H4 (cell line): Measurements from ENCODE around the gene NF2. TPM values are rescaled to one million over a fixed set of nuclear protein-coding genes. Genes with fewer than 3 reads are reported as not detected.
"Not testable (repeated sequence)": the region's sequence is repeated elsewhere in the genome, so short reads cannot be mapped to it uniquely, and the experiment has no call there.

ENCODE experiments used
- DNase-seq: peaks from one replicate; pipeline ENCODE4 v3.0.0-alpha.2; 2015; ENCODE audit warnings: low spot score
- total RNA-seq: library from RNA; depleted of rRNA; stranded (reverse); fragments of >200 nt; shearing (Covaris generic); gene quantifications from 2 replicates; pipeline ENCODE4 v1.2.3, GENCODE V29; 2014

The NF2 gene
- total RNA-seq, 1 experiment from 2014 or later, result 32.4 TPM

DNA sequence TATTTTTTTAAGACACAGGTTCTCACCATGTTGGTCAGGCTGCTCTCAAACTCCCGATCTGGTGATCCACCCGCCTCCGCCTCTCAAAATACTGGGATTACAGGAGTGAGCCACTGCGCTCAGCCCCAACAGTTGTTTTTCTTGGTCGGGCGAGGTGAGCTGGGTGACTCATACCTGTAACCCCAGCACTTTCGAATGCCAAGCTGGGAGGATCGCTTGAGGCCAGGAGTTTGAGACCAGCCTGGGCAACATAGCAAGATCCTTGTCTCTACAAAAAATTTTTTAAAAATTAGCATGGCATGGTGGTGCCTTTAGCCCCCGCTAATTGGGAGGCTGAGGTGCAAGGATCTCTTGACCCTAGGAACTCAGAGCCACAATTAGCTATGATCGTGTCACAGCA, 7.0 kb upstream of the NF2 start:
- DNase-seq, result no peak

DNA sequence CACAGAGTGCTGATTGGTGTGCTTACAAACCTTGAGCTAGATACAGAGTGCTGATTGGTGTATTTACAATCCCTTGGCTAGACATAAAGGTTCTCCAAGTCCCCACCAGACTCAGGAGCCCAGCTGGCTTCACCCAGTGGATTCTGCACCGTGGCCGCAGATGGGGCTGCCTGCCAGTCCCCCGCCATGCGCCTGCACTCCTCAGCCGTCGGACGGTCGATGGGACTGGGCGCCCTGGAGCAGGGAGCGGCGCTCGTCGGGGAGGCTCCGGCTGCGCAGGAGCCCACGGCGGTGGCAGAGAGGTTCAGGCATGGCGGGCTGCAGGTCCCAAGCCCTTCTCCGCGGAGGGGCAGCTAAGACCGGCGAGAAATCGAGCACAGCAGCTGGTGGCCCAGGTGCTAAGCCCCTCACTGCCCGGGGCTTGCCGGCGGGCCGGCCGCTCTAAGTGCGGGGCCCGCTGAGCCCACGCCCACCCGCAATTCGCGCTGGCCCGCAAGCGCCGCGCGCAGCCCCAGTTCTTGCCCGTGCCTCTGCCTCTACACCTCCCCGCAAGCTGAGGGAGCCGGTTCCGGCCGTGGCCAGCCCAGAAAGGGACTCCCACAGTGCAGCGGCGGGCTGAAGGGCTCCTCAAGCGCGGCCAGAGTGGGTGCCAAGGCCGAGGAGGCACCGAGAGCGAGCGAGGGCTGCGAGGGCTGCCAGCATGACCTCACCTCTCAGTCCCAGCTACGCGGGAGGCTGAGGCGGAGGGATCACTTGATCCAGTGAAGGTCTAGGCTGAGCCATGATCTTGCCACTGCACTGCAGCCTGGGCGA, 5.4 kb upstream of the NF2 start:
- not testable (repeated sequence) for DNase-seq

DNA sequence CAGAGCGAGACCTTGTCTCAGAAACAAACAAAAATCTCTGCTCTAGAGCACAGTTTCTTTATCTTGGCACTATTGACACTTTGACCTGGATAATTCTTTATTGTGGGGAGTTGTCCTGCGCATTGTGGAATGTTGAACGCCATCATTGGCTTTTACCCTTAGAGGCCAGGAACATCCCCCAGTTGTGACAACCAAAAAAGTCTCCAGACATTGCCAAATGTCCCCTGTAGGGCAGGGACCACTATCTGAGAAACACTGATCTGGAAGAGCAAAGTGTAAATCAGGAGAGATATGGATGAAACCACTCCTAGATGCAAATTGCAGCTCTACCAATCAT, 4.8 kb upstream of the NF2 start:
- DNase-seq, result no peak

DNA sequence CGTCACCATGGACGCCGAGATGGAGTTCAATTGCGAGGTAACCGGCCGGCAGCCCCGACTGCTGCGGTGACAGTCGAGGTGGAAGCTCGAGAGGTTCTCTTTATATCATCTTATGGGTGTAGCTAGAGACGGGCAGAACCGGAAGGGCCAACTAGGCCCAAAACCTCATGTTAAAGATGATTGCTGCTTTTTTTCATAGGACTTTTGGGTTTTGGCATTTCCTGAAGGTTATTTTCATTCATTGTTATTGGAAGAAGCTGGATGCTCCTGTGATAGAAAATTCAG, 585 bp downstream of the NF2 start:
- no peak for DNase-seq

DNA sequence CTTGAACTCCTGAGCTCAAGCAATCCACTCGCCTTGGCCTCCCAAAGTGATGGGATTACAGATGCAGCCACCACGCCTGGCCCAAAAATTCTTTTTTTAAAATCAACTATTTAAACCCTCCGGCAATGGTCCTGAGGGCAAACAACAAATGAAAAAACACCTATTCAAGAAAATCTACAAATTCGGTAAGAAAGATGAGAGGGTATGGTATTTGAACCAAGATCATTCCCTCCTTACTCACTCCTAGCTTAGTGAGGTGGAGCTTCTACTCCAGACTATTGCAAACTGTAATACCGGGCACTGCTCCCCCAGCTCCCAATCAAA, 2.1 kb downstream of the NF2 start:
- DNase-seq, result no peak

DNA sequence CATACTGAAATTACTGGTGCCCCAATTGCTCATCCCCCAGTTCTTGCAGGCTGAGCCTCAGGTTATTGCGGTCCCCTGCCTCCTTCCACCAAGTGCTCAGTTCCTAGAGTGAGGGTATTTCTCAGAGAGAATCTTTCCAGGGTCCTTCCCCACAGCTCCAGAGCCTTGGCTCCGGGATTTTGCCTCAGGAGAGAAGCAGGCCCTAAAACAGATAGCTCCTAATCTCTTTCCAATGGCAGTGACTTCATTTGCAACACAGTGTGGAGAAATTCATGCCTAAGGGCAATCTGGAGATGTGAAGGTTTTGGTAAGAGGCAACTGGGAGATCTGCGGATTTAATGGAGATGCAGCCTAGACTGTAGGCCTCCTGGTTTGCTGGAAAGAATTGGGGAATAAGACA, 2.9 kb downstream of the NF2 start:
- no peak for DNase-seq

DNA sequence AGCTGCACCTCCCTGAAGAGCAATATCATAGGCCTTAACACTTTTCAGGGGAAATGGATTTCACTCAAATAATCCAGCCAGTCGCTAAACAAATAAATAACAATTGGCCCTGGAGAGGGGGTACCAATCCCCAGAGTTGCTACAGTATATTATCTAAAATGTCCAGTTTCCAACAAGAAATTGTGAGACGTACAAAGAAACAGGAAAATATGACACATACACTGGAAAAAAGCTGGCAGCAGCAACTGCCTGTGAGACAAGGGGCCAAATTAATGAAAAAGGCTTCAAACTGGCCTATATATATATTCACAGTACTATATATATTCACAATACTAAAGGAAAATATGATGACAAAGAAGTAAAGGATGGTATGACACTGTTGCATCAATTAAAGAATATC, 4.0 kb downstream of the NF2 start:
- no peak for DNase-seq

DNA sequence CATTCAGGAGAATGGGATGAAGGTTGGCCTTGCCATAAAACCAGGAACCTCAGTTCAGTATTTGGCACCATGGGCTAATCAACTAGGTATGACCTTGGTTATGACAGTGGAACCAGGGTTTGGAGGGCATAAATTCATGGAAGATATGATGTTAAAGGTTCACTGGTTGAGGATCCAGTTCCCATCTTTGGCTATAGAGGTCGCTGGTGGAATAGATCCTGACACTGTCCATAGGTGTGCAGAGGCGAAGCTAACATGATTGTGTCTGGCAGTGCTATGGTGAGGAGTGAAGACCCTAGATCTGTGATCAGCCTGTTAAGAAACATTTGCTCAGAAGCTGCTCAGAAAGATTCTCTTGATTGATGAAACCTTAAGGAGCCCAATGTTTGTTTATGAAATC, 5.7 kb downstream of the NF2 start:
- DNase-seq, result no peak

DNA sequence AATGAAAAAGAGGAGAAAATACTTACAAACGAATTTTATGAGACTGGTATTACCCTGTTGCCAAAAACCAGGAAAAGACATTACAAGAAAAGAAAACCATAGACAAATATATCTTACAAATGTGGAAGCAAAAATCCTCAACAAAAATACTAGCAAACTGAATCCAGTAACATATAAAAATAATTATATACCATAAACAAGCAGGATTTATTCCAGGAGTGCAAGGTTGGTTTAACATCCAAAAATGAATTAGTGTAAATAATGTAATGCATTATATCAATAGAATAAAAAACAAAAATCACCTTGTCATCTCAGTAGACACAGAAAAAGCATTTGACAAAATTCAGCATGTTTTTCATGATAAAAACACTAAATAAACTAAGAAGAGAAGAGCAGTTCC, 7.3 kb downstream of the NF2 start:
- no peak for DNase-seq

DNA sequence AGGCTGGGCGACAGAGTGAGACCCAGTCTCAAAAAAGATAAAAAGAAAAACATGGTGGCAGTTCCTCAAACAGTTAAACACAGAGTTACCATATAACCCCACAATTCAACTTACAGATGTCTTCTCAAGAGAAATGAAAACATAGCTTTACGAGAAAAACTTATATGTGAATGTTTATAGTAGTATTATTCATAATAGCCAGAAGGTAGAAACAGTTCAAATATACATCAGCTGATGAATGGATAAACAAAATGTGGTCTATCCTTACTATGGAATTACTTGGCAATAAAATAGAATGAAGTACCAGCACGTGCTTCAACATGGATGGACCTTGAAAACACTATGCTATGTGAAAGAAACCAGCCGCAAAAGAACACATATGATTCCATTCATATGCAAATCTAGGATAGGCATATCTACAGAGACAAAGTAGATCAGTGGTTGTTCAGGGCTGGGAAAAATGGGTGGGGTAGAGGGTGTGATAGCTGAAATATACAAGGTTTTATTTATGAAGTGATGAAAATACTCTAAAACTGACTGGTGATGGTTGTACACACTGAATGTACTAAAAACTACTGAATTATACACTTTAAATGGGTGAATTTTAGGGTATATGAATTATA, 12.4 kb downstream of the NF2 start:
- DNase-seq, result no peak

DNA sequence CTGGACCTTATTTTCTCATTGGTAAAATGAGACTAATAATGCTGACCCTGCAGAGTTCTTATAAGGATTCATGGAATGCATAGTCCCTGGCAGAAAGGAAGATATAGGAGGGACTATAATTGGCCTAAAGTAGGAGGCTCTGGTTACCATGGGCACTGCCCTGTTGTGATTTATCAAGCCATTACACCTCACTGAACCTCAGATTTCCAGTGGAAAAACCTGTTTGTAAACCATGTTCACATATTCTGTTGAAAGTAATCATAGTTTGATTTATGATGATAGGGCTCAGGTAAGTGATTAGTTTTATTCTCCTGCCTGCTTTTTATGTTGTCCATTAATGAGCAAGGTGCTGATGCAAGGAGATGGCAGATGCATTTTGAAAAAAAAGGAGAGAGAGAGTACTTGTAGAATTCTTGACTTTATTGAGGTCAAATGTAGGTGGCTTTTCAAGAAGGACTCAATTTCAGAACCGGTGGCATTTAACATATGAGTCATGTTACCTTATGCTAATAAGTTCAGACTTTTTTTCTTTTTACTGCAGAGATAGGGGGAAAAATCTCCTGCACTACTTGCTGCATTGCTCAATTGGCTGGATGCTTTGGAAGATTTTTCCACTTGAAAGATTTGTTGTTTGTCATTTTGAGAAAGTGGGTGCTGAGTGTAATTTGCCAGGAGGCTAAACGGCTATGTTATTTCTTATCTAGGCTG, 14.6 kb downstream of the NF2 start:
- peak; percentile 14 for DNase-seq

DNA sequence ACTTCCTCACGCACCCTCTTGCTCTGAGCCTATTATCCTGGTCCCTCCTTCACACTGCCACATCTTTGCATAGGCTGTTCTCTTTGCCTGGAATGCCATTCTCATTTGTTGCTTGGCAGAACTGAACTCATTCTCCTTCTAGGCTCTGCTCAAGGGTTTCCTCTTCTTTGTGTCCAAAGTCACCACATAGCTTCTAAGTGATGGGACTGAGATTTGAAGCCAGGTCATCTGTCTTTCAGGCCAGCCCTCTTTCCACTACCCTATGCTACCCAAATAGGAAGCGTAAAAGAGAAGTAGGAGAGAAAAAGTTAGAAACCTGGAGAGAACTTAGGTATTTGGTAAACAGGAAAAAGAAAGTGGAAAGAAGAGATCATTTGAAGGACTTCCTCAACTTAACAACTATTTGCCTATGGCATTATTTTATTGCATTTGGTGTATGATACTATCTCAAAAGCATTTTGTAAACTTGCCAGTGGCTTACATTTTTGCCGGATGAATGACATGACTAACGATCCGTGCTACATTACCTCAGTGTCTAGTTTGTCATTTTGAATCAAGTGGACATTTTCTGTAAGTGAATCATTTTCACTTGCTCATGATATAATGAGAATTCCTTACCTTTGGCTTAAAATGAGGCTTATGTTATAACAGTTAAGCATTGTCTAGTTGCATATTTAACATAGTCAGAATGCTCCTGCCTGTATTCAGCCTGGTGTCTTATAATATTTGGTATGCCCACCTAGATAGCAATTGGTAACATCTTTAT, 18.5 kb downstream of the NF2 start:
- DNase-seq, result peak; percentile 50

DNA sequence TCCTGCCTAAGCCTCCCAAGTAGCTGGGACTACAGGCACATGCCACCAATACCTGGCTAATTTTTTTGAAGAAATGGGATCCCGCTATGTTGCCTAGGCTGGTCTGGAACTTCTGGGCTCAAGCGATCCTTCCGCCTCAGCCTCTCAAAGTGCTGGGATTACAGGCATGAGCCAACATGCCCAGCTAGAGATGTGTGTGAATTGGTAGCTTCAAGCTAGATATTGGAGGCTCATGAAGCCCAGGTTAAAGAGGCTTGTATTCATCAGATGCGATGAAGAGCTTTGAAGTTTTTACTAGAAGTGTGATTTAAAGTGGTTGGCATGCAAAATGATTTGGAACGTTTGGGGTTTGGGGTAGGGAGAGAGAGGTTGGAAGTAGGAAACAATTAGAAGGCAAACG, 19.6 kb downstream of the NF2 start:
- DNase-seq, result no peak

DNA sequence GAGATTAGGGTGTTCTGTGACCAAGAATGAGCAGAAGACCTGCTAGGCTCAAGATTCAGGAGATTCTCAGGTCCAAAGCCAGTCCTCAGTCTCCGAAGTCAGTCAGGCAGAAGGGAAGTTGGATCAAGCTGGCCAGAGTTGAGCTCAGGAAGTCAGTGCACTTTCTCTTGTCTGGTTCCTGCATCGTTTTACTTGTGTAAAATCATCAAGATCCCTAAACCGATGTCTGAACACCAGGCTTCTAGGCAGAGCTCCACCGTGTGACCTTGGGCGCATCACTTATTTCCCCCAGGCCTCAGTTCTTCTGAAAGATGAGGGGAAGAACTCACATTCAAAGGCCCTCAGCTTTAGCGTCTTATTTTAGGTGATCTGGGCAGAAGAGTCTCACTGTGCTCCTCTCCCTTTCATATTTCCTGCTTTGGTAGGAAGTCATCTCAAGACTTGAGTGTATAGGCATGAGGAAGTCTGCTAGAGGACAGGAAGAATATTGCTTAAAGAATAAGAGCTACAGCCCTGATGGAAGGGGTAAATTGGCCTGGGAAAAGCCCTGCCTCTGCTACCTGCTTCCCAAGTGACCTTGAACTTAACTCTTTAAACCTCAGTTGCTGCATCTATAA, 20.2 kb downstream of the NF2 start:
- no peak for DNase-seq

DNA sequence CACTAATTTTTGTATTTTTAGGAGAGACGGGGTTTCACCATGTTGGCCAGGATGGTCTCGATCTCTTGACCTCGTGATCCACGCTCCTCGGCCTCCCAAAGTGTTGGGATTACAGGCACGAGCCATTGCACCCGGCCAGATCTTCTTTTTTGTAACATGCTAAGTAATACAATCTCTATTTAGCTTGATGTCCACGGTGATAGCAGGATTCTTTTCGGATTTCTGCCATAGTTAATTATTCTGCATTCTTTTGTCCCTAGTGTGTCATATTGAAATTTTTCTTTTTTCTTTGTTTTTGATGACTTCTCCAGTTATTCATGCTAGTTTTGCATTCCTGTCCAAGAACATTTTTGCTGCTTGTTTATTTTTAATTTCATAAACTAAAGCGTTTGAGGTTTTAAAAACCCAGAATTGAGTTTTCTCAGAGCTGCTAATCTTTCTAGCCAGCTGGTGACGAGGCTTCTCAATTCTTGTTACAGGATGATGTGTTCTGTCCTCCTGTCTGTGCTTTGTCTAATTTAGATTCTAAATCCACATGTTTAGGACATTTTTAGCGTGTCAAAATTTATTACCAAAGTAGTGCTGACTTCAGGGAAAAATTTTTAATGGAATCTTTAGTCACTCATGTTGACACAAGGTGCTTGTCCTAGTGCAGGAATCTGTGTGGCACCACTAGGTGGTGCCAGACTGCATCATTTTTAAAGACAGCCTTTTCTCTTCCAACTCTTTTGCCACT, 21.8 kb downstream of the NF2 start:
- DNase-seq, result peak; percentile 42

DNA sequence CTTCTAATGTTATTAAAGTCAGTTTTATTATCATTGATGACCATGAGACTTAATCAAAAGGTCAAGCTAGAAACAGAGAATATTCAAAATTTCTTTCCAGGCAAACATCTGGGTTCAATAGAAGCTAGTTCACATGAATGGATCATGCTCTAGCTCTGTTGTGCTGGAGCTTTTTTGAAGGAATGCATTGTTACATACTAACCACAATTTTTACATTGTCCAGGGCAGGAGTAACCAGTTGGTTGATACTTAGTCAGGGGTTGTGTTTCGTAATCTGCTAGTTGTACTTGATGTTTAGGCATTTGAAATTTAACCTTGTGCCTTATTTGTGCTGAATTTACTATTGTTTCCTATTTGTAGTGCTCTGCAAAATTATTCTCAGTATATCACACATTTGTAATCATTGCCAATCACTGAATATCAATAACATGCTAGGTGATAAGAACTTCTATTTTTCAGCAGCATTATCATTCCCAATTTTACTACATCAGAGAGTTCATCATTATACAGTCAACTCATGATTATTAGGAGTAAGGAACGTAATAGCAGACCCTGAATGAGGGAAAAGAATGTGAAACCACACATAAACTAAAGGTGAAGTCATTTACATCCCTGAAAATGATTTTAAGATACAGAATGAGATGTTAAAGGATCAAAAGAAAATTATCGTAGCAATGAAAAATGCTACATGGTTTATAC, 23.2 kb downstream of the NF2 start:
- no peak for DNase-seq

DNA sequence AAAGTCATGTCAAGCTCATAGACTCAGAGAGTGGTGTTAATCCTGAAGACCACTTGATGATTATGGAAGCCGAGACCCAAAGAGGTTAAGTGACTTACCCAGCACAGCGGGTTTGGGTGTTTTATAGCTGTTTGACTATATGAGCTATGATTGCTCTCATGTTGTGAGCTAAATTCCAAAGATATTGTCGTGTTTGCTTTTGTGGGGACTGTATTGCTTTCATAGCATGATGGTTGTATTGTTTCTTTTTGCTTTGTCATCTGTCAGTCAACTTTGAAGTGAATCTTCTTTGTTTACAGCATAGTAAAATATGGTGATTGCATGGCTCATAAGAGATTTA, 23.7 kb downstream of the NF2 start:
- DNase-seq, result no peak

DNA sequence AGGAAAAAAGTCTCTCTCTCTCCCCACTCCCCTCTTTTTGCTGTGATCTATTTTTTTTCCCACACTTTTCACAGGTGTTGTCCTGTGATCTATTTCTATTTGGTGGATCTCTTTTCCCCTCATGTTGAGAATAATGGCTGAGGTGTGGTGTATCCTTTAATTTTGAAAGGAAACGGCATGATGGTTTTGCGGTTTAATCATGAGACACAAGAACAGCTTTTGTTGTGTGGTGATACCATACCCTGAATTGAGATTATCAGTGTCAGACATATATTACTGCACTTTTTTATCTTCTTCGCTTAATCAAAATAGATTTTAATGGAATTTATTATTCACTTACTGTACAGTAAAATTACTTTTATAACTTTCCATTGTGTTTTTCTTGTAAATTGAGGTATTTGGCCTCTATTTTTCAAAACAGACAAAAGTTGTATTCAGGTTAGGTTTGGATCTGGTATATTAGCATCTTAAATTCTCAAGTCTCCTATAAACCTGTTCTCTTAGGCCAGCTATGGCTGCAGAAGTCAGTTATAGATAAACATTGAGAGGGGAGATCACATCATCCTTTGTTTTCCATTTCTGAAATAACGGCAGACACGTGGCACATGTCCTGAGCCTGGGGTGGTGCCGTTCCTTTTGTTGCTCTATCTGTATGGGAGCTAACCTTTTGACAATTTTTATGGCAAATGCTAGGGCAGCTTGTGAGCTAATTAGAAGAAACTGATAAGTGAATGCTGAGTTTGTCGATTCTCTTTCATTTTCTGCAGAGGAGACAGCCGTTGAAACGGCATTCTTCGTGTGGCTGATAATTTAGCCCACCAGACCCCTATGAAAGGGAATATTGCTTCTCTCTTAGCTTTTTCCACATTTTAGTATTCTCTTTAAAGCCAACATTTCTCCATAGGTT, 25.8 kb downstream of the NF2 start:
- no peak for DNase-seq

DNA sequence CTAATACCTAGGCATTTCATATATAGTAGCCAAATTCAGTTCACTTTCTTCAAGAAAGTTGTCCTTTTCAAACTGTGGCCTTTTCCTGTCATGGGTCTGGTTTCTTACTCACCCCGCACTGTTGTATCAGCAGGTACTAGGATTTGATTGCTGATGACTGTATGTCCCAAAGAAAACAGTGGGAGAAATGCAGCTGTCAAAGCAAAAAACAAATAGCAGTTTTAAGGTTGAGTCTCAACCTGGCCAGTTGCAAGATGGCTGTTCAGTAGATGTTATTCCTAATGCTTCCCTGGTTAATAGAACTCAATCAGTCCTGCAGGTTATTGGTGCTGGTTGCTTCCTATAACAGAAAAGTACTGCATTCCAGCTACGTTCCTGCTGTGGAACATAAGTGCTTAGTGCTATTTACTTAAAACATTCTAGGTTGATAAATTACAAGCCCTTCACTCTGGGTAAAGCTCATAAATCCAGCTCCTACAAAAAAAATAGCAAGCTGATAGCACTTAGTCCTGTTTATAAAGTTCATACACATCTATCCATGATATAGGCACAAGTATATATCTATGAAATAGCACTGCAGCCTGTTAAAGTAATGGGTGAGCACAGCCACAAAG, 26.6 kb downstream of the NF2 start:
- DNase-seq, result no peak

DNA sequence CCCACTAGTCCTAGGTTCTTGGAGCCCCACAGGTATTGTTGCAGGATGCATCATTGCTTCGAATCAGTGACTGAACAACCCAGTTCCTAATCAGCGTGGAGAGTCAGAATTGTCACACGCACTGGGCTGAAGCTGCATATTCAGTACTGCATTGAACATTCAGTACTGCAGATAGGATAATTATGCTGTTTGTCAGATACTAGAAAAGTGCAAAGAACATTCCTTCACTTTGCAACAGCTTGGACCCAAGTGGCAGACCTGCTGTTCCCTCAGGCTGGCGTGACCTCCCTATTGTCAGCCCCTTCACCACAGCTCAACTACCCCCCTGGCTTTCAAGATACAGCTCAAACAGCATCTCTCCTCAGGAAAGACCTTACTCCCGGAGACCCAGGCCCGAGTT, 27.6 kb downstream of the NF2 start:
- DNase-seq, result no peak
